D721Med (cell line): ENCODE results near the gene FBLIM1.

Source experiments
- DNase-seq: peaks from one replicate; pipeline ENCODE4 v3.0.0; 2011; ENCODE audit warnings: low spot score; ENCODE audit not compliant: insufficient read length
- FAIRE-seq: peaks from 2 replicates; lab custom pipeline; 2011; peaks lifted over from hg19 to GRCh38; lab: Jason Lieb, UNC
- CTCF ChIP-seq: IDR thresholded peaks from 2 replicates; pipeline ENCODE4 v1.5.1; 2012; ENCODE audit warnings: mild to moderate bottlenecking, control low read depth; ENCODE audit not compliant: insufficient read depth; ENCODE audit errors: missing control alignments

The FBLIM1 gene

DNA sequence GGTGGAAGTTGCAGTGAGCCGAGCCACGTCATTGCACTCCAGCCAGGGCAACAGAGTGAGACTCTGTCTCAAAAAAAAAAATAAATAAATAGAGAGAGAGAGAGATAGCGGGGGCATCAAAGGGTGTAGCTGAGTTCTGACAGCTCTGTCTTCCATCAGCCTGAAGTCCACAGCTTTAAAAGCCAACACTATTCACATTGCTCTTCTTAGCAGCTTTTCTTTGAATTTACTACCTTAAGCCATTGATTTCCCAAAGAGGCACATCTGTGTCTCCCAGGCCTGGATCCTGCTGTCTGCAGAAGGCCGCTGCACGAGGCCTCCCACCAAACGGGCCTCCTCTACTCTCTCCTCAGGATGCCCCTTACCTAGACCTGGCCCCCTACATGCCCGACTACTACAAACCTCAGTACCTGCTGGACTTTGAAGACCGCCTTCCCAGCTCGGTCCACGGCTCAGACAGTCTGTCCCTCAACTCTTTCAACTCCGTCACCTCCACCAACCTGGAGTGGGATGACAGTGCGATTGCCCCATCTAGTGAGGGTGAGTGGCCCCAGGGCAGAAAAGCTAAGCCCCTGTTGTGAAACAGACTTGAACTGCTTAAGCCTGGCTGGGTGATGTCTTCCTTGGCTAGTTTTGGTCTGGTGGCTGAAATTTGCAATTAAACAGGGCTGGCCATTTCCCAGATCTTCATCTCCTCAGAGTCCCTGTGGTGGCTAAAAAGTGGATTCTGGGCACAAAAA lies 39.0 kb upstream of the FBLIM1 start:
- DNase-seq (no peak), FAIRE-seq (no peak)
- no peak for TF ChIP-seq CTCF

GRCh38 chr1:15720861-15721260 lies 37.7 kb upstream of the FBLIM1 start:
- no peak for FAIRE-seq
- TF ChIP-seq CTCF, result no peak
- no peak for DNase-seq

GRCh38 chr1:15722411-15722810 lies 36.2 kb upstream of the FBLIM1 start:
- TF ChIP-seq CTCF, result no peak
- FAIRE-seq (no peak), DNase-seq (no peak)

- TF ChIP-seq CTCF, result no peak
- no peak for FAIRE-seq
- DNase-seq, result no peak
Observed at GRCh38 chr1:15722836-15723532, 35.6 kb upstream of the FBLIM1 start.

- FAIRE-seq (no peak), DNase-seq (no peak)
- no peak for TF ChIP-seq CTCF
Observed at GRCh38 chr1:15723631-15724246, 34.9 kb upstream of the FBLIM1 start.

- DNase-seq (no peak), FAIRE-seq (no peak)
- no peak for TF ChIP-seq CTCF
Observed at GRCh38 chr1:15724949-15725880, 33.4 kb upstream of the FBLIM1 start.
